ENCODE data around the gene WBP2. TPM values are rescaled to one million over a fixed set of nuclear protein-coding genes. Genes with fewer than 3 reads are reported as not detected.

Gene WBP2
- total and polyA plus RNA-seq, 2 of the 13 experiments (the other 11 are each of a cell fraction or from before 2014, with no cell fraction given), result 29.2 to 29.5 TPM

DNA sequence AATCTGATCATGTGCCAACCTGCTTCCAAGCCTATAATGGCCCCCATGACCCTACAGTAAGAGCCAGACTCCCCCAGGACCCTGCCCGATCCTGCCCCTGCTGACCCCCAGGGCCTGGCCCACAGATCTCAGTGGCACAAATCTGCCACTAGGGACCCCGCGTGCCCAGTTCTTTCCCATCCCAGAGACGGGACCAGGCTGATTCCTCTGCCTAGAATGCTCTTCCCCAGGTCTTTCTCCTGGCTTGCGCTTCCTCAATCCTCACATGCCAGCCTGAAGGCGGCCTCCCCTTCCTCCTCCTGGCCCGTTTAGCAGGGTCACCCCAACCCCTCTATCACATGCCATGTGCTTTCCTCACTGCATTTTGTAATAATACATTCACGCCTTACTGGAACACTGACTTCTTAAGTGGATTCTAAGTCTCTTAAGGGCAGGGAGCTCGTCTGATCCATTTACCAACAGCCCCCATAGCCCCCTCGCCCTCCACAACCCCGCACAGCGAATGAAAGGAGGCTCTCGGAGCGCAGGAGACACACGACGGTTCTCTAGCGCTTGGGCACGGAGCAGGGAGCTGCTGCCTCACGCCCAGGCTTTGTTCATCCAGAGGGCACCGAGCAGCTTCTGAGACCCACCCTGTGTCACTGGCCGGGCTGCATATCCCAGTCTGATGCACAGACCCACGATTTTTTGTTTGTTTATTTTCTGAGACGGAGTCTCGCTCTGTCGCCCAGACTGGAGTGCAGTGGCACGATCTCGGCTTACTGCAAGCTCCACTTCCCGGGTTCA is 40.4 kb upstream of the WBP2 start (continued):
- TF ChIP-seq ZNF232 (CRISPR knock-in tag; IDR thresholded peaks at IDR 0.05; ENCODE audit: borderline replicate concordance) (0 out of 2 replicates have a peak, but pooled peaks have one; percentile 25), NR2F1 (CRISPR knock-in tag; IDR thresholded peaks at IDR 0.05) (0 out of 4 replicates have a peak, but pooled peaks of 1 of the 2 experiments have one; percentile 14), HDAC2 (CRISPR knock-in tag; IDR thresholded peaks at IDR 0.05) (peak; percentile 21)
- TF ChIP-seq, protein P1, sequence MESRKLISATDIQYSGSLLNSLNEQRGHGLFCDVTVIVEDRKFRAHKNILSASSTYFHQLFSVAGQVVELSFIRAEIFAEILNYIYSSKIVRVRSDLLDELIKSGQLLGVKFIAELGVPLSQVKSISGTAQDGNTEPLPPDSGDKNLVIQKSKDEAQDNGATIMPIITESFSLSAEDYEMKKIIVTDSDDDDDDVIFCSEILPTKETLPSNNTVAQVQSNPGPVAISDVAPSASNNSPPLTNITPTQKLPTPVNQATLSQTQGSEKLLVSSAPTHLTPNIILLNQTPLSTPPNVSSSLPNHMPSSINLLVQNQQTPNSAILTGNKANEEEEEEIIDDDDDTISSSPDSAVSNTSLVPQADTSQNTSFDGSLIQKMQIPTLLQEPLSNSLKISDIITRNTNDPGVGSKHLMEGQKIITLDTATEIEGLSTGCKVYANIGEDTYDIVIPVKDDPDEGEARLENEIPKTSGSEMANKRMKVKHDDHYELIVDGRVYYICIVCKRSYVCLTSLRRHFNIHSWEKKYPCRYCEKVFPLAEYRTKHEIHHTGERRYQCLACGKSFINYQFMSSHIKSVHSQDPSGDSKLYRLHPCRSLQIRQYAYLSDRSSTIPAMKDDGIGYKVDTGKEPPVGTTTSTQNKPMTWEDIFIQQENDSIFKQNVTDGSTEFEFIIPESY (CRISPR knock-in tag; IDR thresholded peaks at IDR 0.05), result no peak

DNA sequence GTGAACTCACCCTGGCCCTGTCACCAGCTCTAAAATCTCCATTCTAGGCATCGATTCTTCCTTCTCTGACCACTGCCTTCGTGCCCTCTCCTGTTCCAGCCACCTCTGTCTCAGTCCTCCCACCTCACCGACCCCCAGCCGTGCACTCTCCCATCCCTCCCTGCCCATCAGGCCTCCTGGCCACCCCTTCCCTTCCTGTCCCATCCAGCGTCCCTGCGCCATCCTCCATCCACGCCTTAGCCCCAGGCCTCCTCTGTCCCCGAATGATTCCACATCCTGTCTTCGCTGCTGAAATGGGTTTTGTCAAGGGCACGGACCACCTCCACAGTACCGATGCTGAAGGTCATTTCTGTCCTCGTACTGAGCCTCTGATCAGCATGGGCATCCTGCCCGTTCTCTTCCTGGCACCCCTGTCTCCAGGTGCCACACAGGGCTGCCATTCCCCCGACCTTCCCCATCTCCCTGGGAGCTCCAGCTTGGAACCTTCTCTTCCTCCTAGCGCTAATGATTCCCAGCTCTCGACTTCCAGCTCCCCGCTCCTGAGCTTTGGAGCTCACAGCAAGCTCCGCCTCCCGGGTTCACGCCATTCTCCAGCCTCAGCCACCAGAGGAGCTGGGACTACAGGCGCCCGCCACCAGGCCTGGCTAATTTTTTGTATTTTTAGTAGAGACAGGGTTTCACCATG is 39.1 kb upstream of the WBP2 start:
- Histone ChIP-seq H3K4me2 (ENCODE audit: low read depth, low read length) (peak overlapping the region; percentile 91), H3K79me2 (ENCODE audit: insufficient read depth, low read length) (peaks cover 10% of the 10 kb centered on the region), H3K4me3 (replicated peaks in 1 of 3; ENCODE audit: insufficient read depth in 1 of 3, low read depth in 2 of 3, low read length in 3 of 3) (peak overlapping the region; percentile 17 to 83 (median 75); a peak in 5 of 6 replicates), H3K4me1 (ENCODE audit: insufficient read depth, low read length) (peaks cover 61% of the 10 kb centered on the region), H3K27me3 (ENCODE audit: control insufficient read depth in 1 of 2, insufficient read depth in 2 of 2, low read length in 2 of 2) (no peaks in the 10 kb centered on the region), H3K27ac (ENCODE audit: extremely low read length, insufficient read depth, low read length) (peak overlapping the region; percentile 12), H3K9ac (ENCODE audit: insufficient read depth, low read depth, low read length) (peak overlapping the region; percentile 84), H2AFZ (ENCODE audit: low read length) (no peak overlapping the region), H3K36me3 (replicated peaks in 1 of 2; ENCODE audit: control insufficient read depth in 1 of 2, insufficient read depth in 2 of 2, low read length in 2 of 2) (peaks cover 5 to 15% of the 10 kb centered on the region in 2 experiments; a peak in 3 of 5 replicates), H4K20me1 (ENCODE audit: insufficient read depth, low read length) (no peaks in the 10 kb centered on the region), H3K9me3 (ENCODE audit: low read length) (no peaks in the 10 kb centered on the region)
- DNase-seq (ENCODE audit: low spot score) (peak; percentile 65), FAIRE-seq (no peak), ATAC-seq (peak; percentile 21)
- in situ Hi-C loops (cut with HindIII; ENCODE audit: extremely low pct_ligation_motif_present, low pct_unique_long_range_greater_than_20kb) (no loop called here), intact Hi-C loops (cut with micrococcal nuclease; ENCODE audit: unreplicated experiment) (loop anchor here (5.0 kb wide), 1 partner anchor 37 kb away; the partner anchor contains the start of gene WBP2)
- WGBS (ENCODE audit: low lambda C conversion rate), result 23% methylated on average over 22 of the region's 22 CpGs
- POLR2A ChIA-PET, result interaction anchor here (0.6 to 12.9 kb wide), 13 partner anchors 10 to 364 kb away, joined by 3 to 423 read pairs (median 9); partner anchors contain the start of genes GALK1, MRPL38, TRIM47 and WBP2
- CTCF ChIA-PET (ENCODE audit: low intra/inter-chr PET ratio, low total read pairs), result interaction anchor here (1.8 kb wide), 1 partner anchor 17 kb away, joined by 5 read pairs; no protein-coding TSS in a partner anchor
- no TSS peak for BruUV-seq (replicated peaks)
- TF ChIP-seq ZBTB38 (CRISPR knock-in tag; IDR thresholded peaks at IDR 0.05) (peak; percentile 68), PHF21A (CRISPR knock-in tag; IDR thresholded peaks at IDR 0.05) (peak; percentile 40; the same call in 1 of the 2 replicates), SP1 (IDR thresholded peaks at IDR 0.05) (0 out of 2 replicates have a peak, but pooled peaks have one; percentile 49), SP1 (CRISPR knock-in tag; IDR thresholded peaks at IDR 0.05) (no peak), MAZ (IDR thresholded peaks at IDR 0.05; ENCODE audit: borderline replicate concordance, low read depth, low read length) (no peak), MAZ (CRISPR knock-in tag; IDR thresholded peaks at IDR 0.05; ENCODE audit: low read depth) (no peak), ZNF446 (CRISPR knock-in tag; IDR thresholded peaks at IDR 0.05) (no peak), AHR (CRISPR knock-in tag; IDR thresholded peaks at IDR 0.05) (peak; percentile 44; the same call in 1 of the 2 replicates), ESRRA (CRISPR knock-in tag; IDR thresholded peaks at IDR 0.05; ENCODE audit: low read depth) (peak; percentile 41; the same call in 1 of the 2 replicates), PHF8 (CRISPR knock-in tag; IDR thresholded peaks at IDR 0.05) (peak; percentile 46; the same call in 1 of the 2 replicates)
- TF ChIP-seq, protein P2, sequence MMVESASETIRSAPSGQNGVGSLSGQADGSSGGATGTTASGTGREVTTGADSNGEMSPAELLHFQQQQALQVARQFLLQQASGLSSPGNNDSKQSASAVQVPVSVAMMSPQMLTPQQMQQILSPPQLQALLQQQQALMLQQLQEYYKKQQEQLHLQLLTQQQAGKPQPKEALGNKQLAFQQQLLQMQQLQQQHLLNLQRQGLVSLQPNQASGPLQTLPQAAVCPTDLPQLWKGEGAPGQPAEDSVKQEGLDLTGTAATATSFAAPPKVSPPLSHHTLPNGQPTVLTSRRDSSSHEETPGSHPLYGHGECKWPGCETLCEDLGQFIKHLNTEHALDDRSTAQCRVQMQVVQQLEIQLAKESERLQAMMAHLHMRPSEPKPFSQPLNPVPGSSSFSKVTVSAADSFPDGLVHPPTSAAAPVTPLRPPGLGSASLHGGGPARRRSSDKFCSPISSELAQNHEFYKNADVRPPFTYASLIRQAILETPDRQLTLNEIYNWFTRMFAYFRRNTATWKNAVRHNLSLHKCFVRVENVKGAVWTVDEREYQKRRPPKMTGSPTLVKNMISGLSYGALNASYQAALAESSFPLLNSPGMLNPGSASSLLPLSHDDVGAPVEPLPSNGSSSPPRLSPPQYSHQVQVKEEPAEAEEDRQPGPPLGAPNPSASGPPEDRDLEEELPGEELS (CRISPR knock-in tag; IDR thresholded peaks at IDR 0.05), result 0 out of 2 replicates have a peak, but pooled peaks have one; percentile 24

All from HepG2 (cell line).